Karpas-422 (cell line): ENCODE measurements around the gene YY1. TPM values are rescaled to one million over a fixed set of nuclear protein-coding genes. Genes with fewer than 3 reads are reported as not detected.
"Not testable (repeated sequence)": the region's sequence is repeated elsewhere in the genome, so short reads cannot be mapped to it uniquely, and the experiment has no call there.

Source experiments
- DNase-seq: peaks from one replicate; pipeline ENCODE4 v3.0.0-alpha.2; 2015
- H2AFZ ChIP-seq: fragments of 200-600 bp; sonication (generic); 2 replicates; pipeline ENCODE4 v1.6.1; 2014; ENCODE audit warnings: antibody characterized with exemption, low read length, mixed read lengths
- H3K27ac ChIP-seq: fragments of 200-600 bp; sonication (generic); 2 replicates; pipeline ENCODE4 v1.5.1; 2014; ENCODE audit warnings: mild to moderate bottlenecking, low read length, moderate library complexity
- H3K27me3 ChIP-seq: fragments of 200-600 bp; sonication (generic); 2 replicates; pipeline ENCODE4 v1.6.1; 2014; ENCODE audit warnings: low read length, mixed read lengths
- H3K36me3 ChIP-seq: fragments of 200-600 bp; sonication (generic); 2 replicates; pipeline ENCODE4 v1.6.1; 2014; ENCODE audit warnings: low read length, mixed read lengths; ENCODE audit not compliant: insufficient read depth
- H3K4me1 ChIP-seq: fragments of 200-600 bp; sonication (generic); 2 replicates; pipeline ENCODE4 v1.6.1; 2014; ENCODE audit warnings: mild to moderate bottlenecking, low read length, mixed read lengths
- H3K4me2 ChIP-seq: fragments of 200-600 bp; sonication (generic); 2 replicates; pipeline ENCODE4 v1.6.1; 2014; ENCODE audit warnings: low read length, low read depth, mild to moderate bottlenecking; ENCODE audit not compliant: poor library complexity, severe bottlenecking
- H3K4me3 ChIP-seq: fragments of 200-600 bp; sonication (generic); 2 replicates; pipeline ENCODE4 v1.5.1; 2014; ENCODE audit warnings: mild to moderate bottlenecking, antibody characterized with exemption, low read length, mixed read lengths
- H3K79me2 ChIP-seq: fragments of 200-600 bp; sonication (generic); 2 replicates; pipeline ENCODE4 v1.6.1; 2014; ENCODE audit warnings: mild to moderate bottlenecking, low read length, mixed read lengths
- H3K9ac ChIP-seq: fragments of 200-600 bp; sonication (generic); 2 replicates; pipeline ENCODE4 v1.6.0; 2014; ENCODE audit warnings: low read length
- H3K9me2 ChIP-seq: fragments of 200-600 bp; sonication (generic), shearing (Covaris generic); replicated peaks from 2 replicates; pipeline ENCODE4 v1.6.0; 2014; ENCODE audit warnings: mild to moderate bottlenecking, low read length, moderate library complexity; ENCODE audit not compliant: insufficient read depth
- H3K9me3 ChIP-seq: fragments of 300-700, 200-600 bp; sonication (generic); 2 replicates; pipeline ENCODE4 v1.6.1; 2014; ENCODE audit warnings: low read length, mixed read lengths
- H4K20me1 ChIP-seq: fragments of 200-600 bp; sonication (generic); 2 replicates; pipeline ENCODE4 v1.6.1; 2014; ENCODE audit warnings: mild to moderate bottlenecking, antibody characterized with exemption, low read length, low read depth; ENCODE audit not compliant: insufficient read depth
- total RNA-seq: library from RNA; depleted of rRNA; stranded (reverse); fragments of >200 nt; shearing (Covaris generic); gene quantifications from 2 replicates; pipeline ENCODE4 v1.2.3, GENCODE V29; 2014; ENCODE audit warnings: low replicate concordance

YY1 gene
- total RNA-seq, 1 experiment from 2014 or later, result 115 TPM

GRCh38 chr14:100296729-100297128 lies 57.8 kb downstream of the YY1 start:
- H3K9me3 ChIP-seq, H3K79me2 ChIP-seq, H3K9me2 ChIP-seq, H3K36me3 ChIP-seq, H3K4me3 ChIP-seq, DNase-seq, H2AFZ ChIP-seq, H4K20me1 ChIP-seq, H3K27me3 ChIP-seq: not testable (repeated sequence)
- Histone ChIP-seq H3K9ac (peak overlapping the region; percentile 54), H3K27ac (peak overlapping the region; percentile 77), H3K4me1 (peaks cover 75% of the 10 kb centered on the region), H3K4me2 (peak overlapping the region; percentile 46)

GRCh38 chr14:100297320-100298300 lies 58.7 kb downstream of the YY1 start:
- Histone ChIP-seq H3K4me1 (peaks cover 68% of the 10 kb centered on the region), H3K4me3 (no peak overlapping the region), H3K36me3 (no peaks in the 10 kb centered on the region), H3K79me2 (no peaks in the 10 kb centered on the region), H3K9me2 (no peaks in the 10 kb centered on the region), H3K9ac (peak overlapping the region; percentile 54), H3K9me3 (no peaks in the 10 kb centered on the region), H4K20me1 (0 out of 2 replicates have a peak, but pooled peaks cover 9% of the 10 kb centered on the region), H3K27me3 (no peaks in the 10 kb centered on the region), H2AFZ (no peak overlapping the region), H3K4me2 (peak overlapping the region; percentile 46), H3K27ac (peak overlapping the region; percentile 77)
- peak; percentile 90 for DNase-seq

- DNase-seq, result no peak
- H3K9ac ChIP-seq, result no peak overlapping the region
- no peaks in the 10 kb centered on the region for H3K9me3 ChIP-seq
Measured at GRCh38 chr14:100298551-100299237, 59.8 kb downstream of the YY1 start.

GRCh38 chr14:100299238-100299560 lies 60.3 kb downstream of the YY1 start:
- no peak for DNase-seq
- H3K9me3 ChIP-seq, result no peaks in the 10 kb centered on the region
- no peak overlapping the region for H3K4me3 ChIP-seq
- no peak overlapping the region for H3K27ac ChIP-seq
- H3K79me2 ChIP-seq, result no peaks in the 10 kb centered on the region
- no peak overlapping the region for H3K4me2 ChIP-seq
- H3K36me3 ChIP-seq, result no peaks in the 10 kb centered on the region
- no peaks in the 10 kb centered on the region for H3K27me3 ChIP-seq
- no peak overlapping the region for H3K9ac ChIP-seq
- no peak overlapping the region for H2AFZ ChIP-seq
- H4K20me1 ChIP-seq, result peaks cover 12% of the 10 kb centered on the region; the same call in 1 of the 2 replicates
- H3K4me1 ChIP-seq, result peaks cover 57% of the 10 kb centered on the region
- H3K9me2 ChIP-seq, result no peaks in the 10 kb centered on the region

More at GRCh38 chr14:100298551-100299237, 59.8 kb downstream of the YY1 start:
- Histone ChIP-seq H2AFZ (no peak overlapping the region), H3K4me1 (peaks cover 61% of the 10 kb centered on the region), H3K9me2 (no peaks in the 10 kb centered on the region), H3K4me3 (no peak overlapping the region), H3K27ac (no peak overlapping the region), H4K20me1 (peaks cover 7% of the 10 kb centered on the region; the same call in 1 of the 2 replicates), H3K79me2 (no peaks in the 10 kb centered on the region), H3K27me3 (no peaks in the 10 kb centered on the region), H3K36me3 (no peaks in the 10 kb centered on the region), H3K4me2 (no peak overlapping the region)

GRCh38 chr14:100302616-100303015 lies 63.7 kb downstream of the YY1 start:
- Histone ChIP-seq H3K79me2 (no peaks in the 10 kb centered on the region), H3K4me3 (no peak overlapping the region), H3K4me2 (no peak overlapping the region), H3K36me3 (no peaks in the 10 kb centered on the region), H3K9me2 (no peaks in the 10 kb centered on the region), H2AFZ (no peak overlapping the region), H4K20me1 (peaks cover 20% of the 10 kb centered on the region; the same call in 1 of the 2 replicates), H3K4me1 (peaks cover 50% of the 10 kb centered on the region), H3K9ac (no peak overlapping the region), H3K9me3 (no peaks in the 10 kb centered on the region), H3K27me3 (no peaks in the 10 kb centered on the region), H3K27ac (no peak overlapping the region)
- DNase-seq, result no peak

- peak; percentile 61 for DNase-seq
- Histone ChIP-seq H3K9me3 (no peaks in the 10 kb centered on the region), H3K4me3 (no peak overlapping the region), H3K9me2 (no peaks in the 10 kb centered on the region), H3K36me3 (no peaks in the 10 kb centered on the region), H3K27me3 (no peaks in the 10 kb centered on the region), H3K4me1 (peaks cover 45% of the 10 kb centered on the region), H4K20me1 (peaks cover 20% of the 10 kb centered on the region; the same call in 1 of the 2 replicates), H3K79me2 (no peaks in the 10 kb centered on the region), H3K9ac (no peak overlapping the region), H3K27ac (no peak overlapping the region), H2AFZ (no peak overlapping the region), H3K4me2 (no peak overlapping the region)
Measured at GRCh38 chr14:100303179-100303578, 64.2 kb downstream of the YY1 start.

GRCh38 chr14:100303925-100304324 lies 65.0 kb downstream of the YY1 start:
- peaks cover 16% of the 10 kb centered on the region; the same call in 1 of the 2 replicates for H4K20me1 ChIP-seq
- no peak overlapping the region for H2AFZ ChIP-seq
- peaks cover 37% of the 10 kb centered on the region for H3K4me1 ChIP-seq
- H3K27ac ChIP-seq, result no peak overlapping the region
- no peak for DNase-seq
- H3K9ac ChIP-seq, result no peak overlapping the region
- no peaks in the 10 kb centered on the region for H3K27me3 ChIP-seq
- no peaks in the 10 kb centered on the region for H3K36me3 ChIP-seq
- H3K9me3 ChIP-seq, result no peaks in the 10 kb centered on the region
- H3K4me2 ChIP-seq, result no peak overlapping the region
- no peak overlapping the region for H3K4me3 ChIP-seq
- no peaks in the 10 kb centered on the region for H3K9me2 ChIP-seq
- H3K79me2 ChIP-seq, result no peaks in the 10 kb centered on the region

- no peaks in the 10 kb centered on the region for H3K36me3 ChIP-seq
- H4K20me1 ChIP-seq, result peaks cover 16% of the 10 kb centered on the region; the same call in 1 of the 2 replicates
- no peaks in the 10 kb centered on the region for H3K79me2 ChIP-seq
- peak overlapping the region; percentile 88 for H3K4me2 ChIP-seq
- no peaks in the 10 kb centered on the region for H3K27me3 ChIP-seq
- H3K9me3 ChIP-seq, result no peaks in the 10 kb centered on the region
- no peaks in the 10 kb centered on the region for H3K9me2 ChIP-seq
- DNase-seq, result peak; percentile 58
- H3K4me1 ChIP-seq, result peaks cover 33% of the 10 kb centered on the region
- H3K27ac ChIP-seq, result no peak overlapping the region
- H3K4me3 ChIP-seq, result peak overlapping the region; percentile 70; the same call in 1 of the 2 replicates
- no peak overlapping the region for H2AFZ ChIP-seq
- peak overlapping the region; percentile 69 for H3K9ac ChIP-seq
Measured at GRCh38 chr14:100304825-100305323, 65.9 kb downstream of the YY1 start.
